Measurements from ENCODE around the gene NAGK. TPM values are rescaled to one million over a fixed set of nuclear protein-coding genes. Genes with fewer than 3 reads are reported as not detected.

NAGK gene
- total RNA-seq, 4 donors from 2014 or later = 87.5 to 278 (median 166) TPM

DNA sequence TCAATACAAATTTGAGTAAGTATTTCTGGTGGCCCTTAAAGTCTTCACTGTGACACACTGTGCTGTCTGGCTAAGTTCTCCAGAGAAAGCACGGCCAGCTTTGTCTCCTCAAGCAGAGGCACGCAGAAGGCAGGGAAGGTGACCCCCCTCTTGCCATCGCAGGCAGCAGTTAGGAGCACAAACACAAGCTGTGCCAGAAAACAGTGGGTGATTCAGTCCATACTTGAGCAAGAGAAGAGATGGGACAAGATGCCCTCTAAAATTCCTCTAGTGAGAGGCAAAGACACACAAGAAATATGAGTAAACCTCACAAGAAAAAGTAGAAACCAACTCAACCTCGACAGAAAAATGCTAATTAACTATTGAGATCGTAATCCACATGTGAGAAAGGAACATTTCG is 51.7 kb downstream of the NAGK start:
- H3K27me3 ChIP-seq = no peaks in the 10 kb centered on the region
- WGBS, 2 donors = 35 to 42% methylated on average over 3 to 6 of the region's 6 CpGs
- H3K9me3 ChIP-seq = no peaks in the 10 kb centered on the region
- no peak overlapping the region for H3K4me3 ChIP-seq
- TF ChIP-seq, protein P1, sequence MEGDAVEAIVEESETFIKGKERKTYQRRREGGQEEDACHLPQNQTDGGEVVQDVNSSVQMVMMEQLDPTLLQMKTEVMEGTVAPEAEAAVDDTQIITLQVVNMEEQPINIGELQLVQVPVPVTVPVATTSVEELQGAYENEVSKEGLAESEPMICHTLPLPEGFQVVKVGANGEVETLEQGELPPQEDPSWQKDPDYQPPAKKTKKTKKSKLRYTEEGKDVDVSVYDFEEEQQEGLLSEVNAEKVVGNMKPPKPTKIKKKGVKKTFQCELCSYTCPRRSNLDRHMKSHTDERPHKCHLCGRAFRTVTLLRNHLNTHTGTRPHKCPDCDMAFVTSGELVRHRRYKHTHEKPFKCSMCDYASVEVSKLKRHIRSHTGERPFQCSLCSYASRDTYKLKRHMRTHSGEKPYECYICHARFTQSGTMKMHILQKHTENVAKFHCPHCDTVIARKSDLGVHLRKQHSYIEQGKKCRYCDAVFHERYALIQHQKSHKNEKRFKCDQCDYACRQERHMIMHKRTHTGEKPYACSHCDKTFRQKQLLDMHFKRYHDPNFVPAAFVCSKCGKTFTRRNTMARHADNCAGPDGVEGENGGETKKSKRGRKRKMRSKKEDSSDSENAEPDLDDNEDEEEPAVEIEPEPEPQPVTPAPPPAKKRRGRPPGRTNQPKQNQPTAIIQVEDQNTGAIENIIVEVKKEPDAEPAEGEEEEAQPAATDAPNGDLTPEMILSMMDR (IDR thresholded peaks at IDR 0.05) = no peak
- TF ChIP-seq POLR2A (IDR thresholded peaks at IDR 0.05) = no peak
- no peak for DNase-seq
- H3K27ac ChIP-seq = peak overlapping the region; percentile 11 to 74 (median 72)
- intact Hi-C loops (cut with DNase I) = no loop called here
- peaks cover 0 to 37% (median 8%) of the 10 kb centered on the region in 3 donors for H3K4me1 ChIP-seq
- peaks cover 0 to 89% (median 5%) of the 10 kb centered on the region in 3 donors for H3K36me3 ChIP-seq

DNA sequence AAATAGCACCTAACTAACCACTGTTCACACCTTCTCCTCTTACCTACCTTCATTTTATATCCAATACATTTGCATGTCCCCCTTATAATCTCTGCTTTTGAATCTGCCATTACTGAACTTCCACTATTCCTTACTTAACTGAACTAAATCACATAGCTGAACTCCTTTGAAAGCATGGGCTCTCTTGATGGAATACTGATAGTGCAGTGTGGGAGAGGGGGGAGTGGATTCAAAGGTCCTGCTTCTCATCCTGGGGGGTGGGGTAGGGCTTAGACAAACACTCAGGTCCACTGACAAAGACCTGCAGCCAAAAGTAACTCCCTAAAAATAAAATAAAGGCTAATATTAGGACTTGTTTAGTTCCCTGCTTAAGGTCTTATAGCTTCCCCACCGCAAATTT is 53.0 kb downstream of the NAGK start:
- peaks cover 0 to 37% (median 8%) of the 10 kb centered on the region in 3 donors for H3K4me1 ChIP-seq
- peaks cover 0 to 76% (median 0%) of the 10 kb centered on the region in 3 donors for H3K36me3 ChIP-seq
- no peaks in the 10 kb centered on the region for H3K27me3 ChIP-seq
- 100% methylated on average over 1 of the region's 1 CpG for WGBS, 2 donors
- intact Hi-C loops (cut with DNase I) = no loop called here
- TF ChIP-seq, protein P1 (IDR thresholded peaks at IDR 0.05) = no peak
- no peak for TF ChIP-seq POLR2A (IDR thresholded peaks at IDR 0.05)
- H3K9me3 ChIP-seq = no peaks in the 10 kb centered on the region
- no peak overlapping the region for H3K4me3 ChIP-seq
- DNase-seq = no peak
- H3K27ac ChIP-seq = peak overlapping the region in 2 of 4 donors; percentile 71 to 74

DNA sequence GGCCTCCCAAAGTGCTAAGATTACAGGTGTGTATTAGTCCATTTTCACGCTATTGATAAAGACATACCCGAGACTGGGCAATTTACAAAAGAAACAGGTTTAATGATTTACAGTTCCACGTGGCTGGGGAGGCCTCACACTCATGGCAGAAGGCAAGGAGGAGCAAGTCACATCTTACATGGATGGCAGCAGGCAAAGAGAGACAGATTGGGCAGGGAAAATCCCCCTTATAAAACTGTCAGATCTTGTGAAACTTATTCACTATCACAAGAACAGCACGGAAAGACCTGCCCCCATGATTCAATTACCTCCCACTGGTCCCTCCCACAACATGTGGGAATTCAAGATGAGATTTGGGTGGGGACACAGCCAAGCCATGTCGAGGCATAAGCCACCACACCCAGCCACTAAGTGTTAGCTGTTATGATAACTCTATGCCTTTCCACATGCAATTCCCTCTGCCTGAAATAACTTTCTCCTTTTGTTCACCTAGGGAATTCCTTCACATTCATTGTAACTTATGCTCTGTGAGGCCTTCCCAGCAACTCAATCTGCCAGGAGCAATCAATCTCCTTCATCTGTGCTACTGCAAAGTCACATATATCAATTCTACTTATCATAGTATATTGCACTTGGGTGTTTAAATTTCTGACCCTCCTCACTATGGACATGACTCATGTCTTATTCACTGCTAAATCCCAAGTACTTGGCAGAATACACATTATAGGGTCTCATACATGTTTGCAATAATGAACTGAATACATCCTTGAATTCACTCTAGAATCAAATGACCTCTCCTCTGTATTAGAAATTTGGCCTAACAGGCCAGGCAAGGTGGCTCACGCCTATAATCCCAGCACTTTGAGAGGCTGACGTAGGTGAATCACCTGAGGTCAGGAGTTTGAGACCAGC is 54.2 kb downstream of the NAGK start:
- 53 to 79% methylated on average over 5 to 7 of the region's 7 CpGs for WGBS, 2 donors
- DNase-seq = no peak

DNA sequence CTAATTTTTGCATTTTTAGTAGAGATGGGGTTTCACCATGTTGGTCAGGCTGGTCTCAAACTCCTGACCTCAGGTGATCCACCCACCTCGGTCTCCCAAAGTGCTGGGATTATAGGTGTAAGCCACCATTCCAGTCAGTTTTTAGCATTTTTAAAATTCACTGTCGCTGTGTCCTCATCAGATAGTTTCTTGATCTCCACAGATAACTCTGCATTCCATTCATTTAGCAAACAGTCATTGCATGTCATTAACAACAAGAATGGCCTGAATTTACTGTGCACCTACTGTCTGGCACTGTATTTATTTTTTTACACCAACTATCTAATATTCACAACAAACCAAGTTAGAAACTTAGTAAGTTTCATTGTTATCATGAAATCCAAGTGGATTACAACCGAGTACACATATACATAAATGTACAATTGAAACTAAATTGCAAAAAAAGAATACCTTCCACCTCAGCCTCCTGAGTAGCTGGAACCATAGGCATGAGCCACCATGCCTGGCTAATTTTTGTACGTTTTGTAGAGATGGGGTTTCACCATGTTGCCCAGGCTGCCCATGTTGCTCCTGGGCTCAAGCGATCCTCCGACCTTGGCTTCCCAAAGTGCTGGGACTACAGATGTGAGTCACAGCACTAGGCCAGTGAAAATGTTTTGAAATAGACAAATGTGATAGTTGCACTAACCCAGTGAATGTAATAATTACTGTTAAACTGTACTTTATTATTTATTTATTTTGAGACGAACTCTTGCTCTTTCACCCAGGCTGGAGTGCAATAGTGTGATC is 57.3 kb downstream of the NAGK start:
- 89 to 93% methylated on average over 7 of the region's 7 CpGs for WGBS, 2 donors
- no peaks in the 10 kb centered on the region for H3K9me3 ChIP-seq
- DNase-seq = no peak
- intact Hi-C loops (cut with DNase I) = no loop called here
- no peak overlapping the region for H3K27ac ChIP-seq
- no peak overlapping the region for H3K4me3 ChIP-seq
- no peaks in the 10 kb centered on the region for H3K27me3 ChIP-seq
- peaks cover 0 to 36% (median 0%) of the 10 kb centered on the region in 3 donors for H3K36me3 ChIP-seq
- TF ChIP-seq POLR2A (IDR thresholded peaks at IDR 0.05) = no peak
- TF ChIP-seq, protein P1 (IDR thresholded peaks at IDR 0.05) = no peak
- peaks cover 13 to 39% (median 19%) of the 10 kb centered on the region in 3 donors for H3K4me1 ChIP-seq

More for the DNA sequence above, 54.2 kb downstream of the NAGK start:
- Histone ChIP-seq H3K4me3 (no peak overlapping the region), H3K27ac (peak overlapping the region; percentile 14 to 68 (median 36)), H3K4me1 (peaks cover 0 to 47% (median 8%) of the 10 kb centered on the region in 3 donors), H3K36me3 (peaks cover 0 to 65% (median 0%) of the 10 kb centered on the region in 3 donors), H3K9me3 (no peaks in the 10 kb centered on the region), H3K27me3 (no peaks in the 10 kb centered on the region)
- no peak for TF ChIP-seq POLR2A (IDR thresholded peaks at IDR 0.05)
- TF ChIP-seq, protein P1 (IDR thresholded peaks at IDR 0.05) = no peak
- intact Hi-C loops (cut with DNase I) = no loop called here

All from esophagus squamous epithelium (tissue), 5 donors.